GM12874 (cell line): ENCODE data around the gene LDB1.

Experiments used
- CTCF ChIP-seq: IDR thresholded peaks from 2 replicates; pipeline ENCODE4 v1.5.1; 2011; ENCODE audit warnings: low read depth, mild to moderate bottlenecking, control low read depth, low read length, moderate library complexity; ENCODE audit not compliant: insufficient read depth

LDB1 gene

GRCh38 chr10:102114861-102115618 is 5.1 kb downstream of the LDB1 start:
- TF ChIP-seq CTCF, result no peak

GRCh38 chr10:102113956-102114857 is 6.0 kb downstream of the LDB1 start:
- TF ChIP-seq CTCF, result no peak

DNA sequence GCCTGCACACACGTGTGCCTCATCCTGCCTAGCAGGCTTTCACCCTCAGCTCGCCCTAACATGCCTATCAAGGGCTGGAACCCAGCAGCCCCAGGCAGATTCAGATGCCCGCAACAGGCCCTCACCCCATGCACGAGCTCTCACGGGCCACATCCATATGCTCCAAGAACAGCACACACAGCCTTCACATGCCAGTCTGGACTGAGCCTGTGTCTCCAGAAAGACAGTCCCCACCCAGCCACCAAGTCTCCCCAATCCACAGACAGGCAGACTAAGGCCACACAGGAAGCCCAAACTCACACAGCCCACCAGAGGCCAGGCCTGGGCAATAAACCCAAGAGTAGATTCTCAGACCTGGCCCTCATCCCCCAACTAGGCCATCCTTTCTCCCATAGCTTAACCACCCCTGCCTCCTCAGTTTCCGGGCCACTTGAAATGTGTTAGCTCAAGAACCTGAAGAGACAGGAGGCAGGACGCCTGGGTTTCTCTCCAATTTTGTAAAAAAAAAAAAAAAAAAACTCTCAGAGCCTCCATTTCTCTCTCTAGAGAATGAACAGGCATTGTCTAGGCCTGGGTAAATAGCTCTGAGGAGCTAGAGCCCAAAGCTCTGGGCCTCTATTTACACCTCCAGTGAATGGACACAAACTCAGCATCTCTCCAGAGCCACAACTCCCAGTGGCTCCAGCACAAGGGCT is 6.8 kb downstream of the LDB1 start:
- TF ChIP-seq CTCF, result no peak

GRCh38 chr10:102112210-102112817 is 7.9 kb downstream of the LDB1 start:
- peak; percentile 27; the same call in 1 of the 2 replicates for TF ChIP-seq CTCF

DNA sequence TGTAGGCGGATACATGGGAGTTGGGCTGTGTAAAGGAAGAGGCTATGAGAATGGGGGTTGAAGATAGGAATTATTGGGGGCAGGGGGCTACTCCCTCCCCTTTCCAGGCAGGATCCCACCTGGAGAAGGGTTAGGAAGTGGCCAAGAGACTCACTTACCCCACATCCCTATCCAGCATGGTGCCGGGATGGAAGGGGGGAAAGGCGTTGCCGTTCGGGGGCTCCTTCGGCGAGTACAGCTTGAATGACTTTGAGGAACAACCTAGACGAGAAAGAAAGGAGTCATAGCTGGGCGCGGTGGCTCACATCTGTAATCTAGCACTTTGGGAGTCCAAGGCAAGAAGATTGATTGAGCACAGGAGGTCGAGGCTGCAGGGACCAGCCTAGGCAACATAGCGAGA is 8.9 kb downstream of the LDB1 start:
- TF ChIP-seq CTCF, result no peak

- TF ChIP-seq CTCF, result no peak
These were observed 10.7 kb downstream of the LDB1 start for GRCh38 chr10:102109166-102110116.
